ENCODE results near the gene TCF12.

The TCF12 gene

DNA sequence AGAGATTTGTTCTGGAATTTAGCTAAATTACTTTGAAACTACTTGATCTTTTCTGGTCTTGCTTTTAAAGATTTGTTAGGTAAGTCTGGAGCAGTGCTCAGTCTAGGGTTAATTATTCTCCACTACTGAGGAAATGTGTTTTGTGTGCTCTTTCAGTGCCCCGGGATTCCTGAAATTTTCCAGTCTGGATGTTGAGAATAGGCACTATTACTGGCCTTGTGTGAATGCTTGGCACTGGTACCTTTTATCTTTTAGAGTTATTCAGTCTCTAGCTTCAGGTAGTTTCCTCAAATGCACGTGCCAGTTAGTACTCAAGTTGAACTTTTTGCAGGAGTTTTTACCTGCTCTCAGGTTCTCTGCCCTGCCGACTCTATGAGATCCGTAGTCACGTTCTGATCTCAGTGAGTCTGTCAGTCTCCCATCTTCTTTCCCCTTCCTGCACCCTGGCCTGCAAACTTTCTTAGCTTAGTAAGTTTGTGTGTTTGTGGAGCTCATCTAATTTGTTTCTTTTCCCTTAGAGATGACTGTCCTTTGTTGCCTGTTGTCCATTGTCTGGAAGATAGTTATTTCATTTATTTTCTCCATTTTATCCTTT lies 39.5 kb downstream of the TCF12 start:
- Histone ChIP-seq H3K4me1 (ENCODE audit: control insufficient read depth, insufficient read depth, low read length) (peaks cover 8% of the 10 kb centered on the region), H3K27ac (ENCODE audit: insufficient read depth, low read depth, low read length, poor library complexity, severe bottlenecking) (peak overlapping the region; percentile 63), H3K36me3 (ENCODE audit: control insufficient read depth, insufficient read depth, low read length) (no peaks in the 10 kb centered on the region), H3K9me3 (ENCODE audit: control insufficient read depth, low read length) (no peaks in the 10 kb centered on the region), H3K4me3 (ENCODE audit: insufficient read depth, low read depth, low read length) (no peak overlapping the region), H3K27me3 (ENCODE audit: control insufficient read depth, insufficient read depth, low read length, poor library complexity, severe bottlenecking) (no peaks in the 10 kb centered on the region)
- 36 to 43% methylated on average over 5 of the region's 5 CpGs for WGBS, 2 experiments

DNA sequence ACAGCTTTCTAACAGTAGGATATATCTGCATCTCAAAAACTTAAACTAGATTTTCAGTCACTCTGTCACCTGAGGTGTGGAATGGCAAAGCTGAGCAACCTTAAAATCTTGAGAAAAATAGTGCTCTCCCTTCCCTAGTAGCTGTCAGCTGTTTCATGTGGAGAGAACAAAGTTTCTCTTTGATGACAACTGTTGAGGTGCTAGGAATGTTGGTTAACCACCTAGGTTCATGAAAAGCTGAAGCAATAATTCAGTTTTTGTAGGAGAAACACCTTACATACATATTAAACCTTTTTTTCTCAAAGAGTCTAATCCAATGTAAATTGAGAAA lies 40.8 kb downstream of the TCF12 start:
- Histone ChIP-seq H3K36me3 (ENCODE audit: control insufficient read depth, insufficient read depth, low read length) (no peaks in the 10 kb centered on the region), H3K27me3 (ENCODE audit: control insufficient read depth, insufficient read depth, low read length, poor library complexity, severe bottlenecking) (no peaks in the 10 kb centered on the region), H3K4me1 (ENCODE audit: control insufficient read depth, insufficient read depth, low read length) (peaks cover 15% of the 10 kb centered on the region), H3K9me3 (ENCODE audit: control insufficient read depth, low read length) (no peaks in the 10 kb centered on the region), H3K27ac (ENCODE audit: insufficient read depth, low read depth, low read length, poor library complexity, severe bottlenecking) (no peak overlapping the region), H3K4me3 (ENCODE audit: insufficient read depth, low read depth, low read length) (no peak overlapping the region)

GRCh38 chr15:56960116-56960515 lies 41.7 kb downstream of the TCF12 start:
- Histone ChIP-seq H3K4me1 (ENCODE audit: control insufficient read depth, insufficient read depth, low read length) (peaks cover 15% of the 10 kb centered on the region), H3K9me3 (ENCODE audit: control insufficient read depth, low read length) (no peaks in the 10 kb centered on the region), H3K36me3 (ENCODE audit: control insufficient read depth, insufficient read depth, low read length) (no peaks in the 10 kb centered on the region), H3K27me3 (ENCODE audit: control insufficient read depth, insufficient read depth, low read length, poor library complexity, severe bottlenecking) (no peaks in the 10 kb centered on the region), H3K27ac (ENCODE audit: insufficient read depth, low read depth, low read length, poor library complexity, severe bottlenecking) (no peak overlapping the region), H3K4me3 (ENCODE audit: insufficient read depth, low read depth, low read length) (no peak overlapping the region)
- 95 to 98% methylated on average over 2 of the region's 2 CpGs for WGBS, 2 experiments

GRCh38 chr15:56963126-56963525 lies 44.7 kb downstream of the TCF12 start:
- Histone ChIP-seq H3K9me3 (ENCODE audit: control insufficient read depth, low read length) (no peaks in the 10 kb centered on the region), H3K36me3 (ENCODE audit: control insufficient read depth, insufficient read depth, low read length) (no peaks in the 10 kb centered on the region), H3K4me1 (ENCODE audit: control insufficient read depth, insufficient read depth, low read length) (peaks cover 11% of the 10 kb centered on the region), H3K4me3 (ENCODE audit: insufficient read depth, low read depth, low read length) (no peak overlapping the region), H3K27me3 (ENCODE audit: control insufficient read depth, insufficient read depth, low read length, poor library complexity, severe bottlenecking) (no peaks in the 10 kb centered on the region), H3K27ac (ENCODE audit: insufficient read depth, low read depth, low read length, poor library complexity, severe bottlenecking) (no peak overlapping the region)
- 100% methylated on average over 2 of the region's 2 CpGs for WGBS, 2 experiments

- no peak overlapping the region for H3K4me3 ChIP-seq (ENCODE audit: insufficient read depth, low read depth, low read length)
- H3K9me3 ChIP-seq (ENCODE audit: control insufficient read depth, low read length), result no peaks in the 10 kb centered on the region
- H3K27ac ChIP-seq (ENCODE audit: insufficient read depth, low read depth, low read length, poor library complexity, severe bottlenecking), result no peak overlapping the region
- H3K27me3 ChIP-seq (ENCODE audit: control insufficient read depth, insufficient read depth, low read length, poor library complexity, severe bottlenecking), result no peaks in the 10 kb centered on the region
- no peaks in the 10 kb centered on the region for H3K36me3 ChIP-seq (ENCODE audit: control insufficient read depth, insufficient read depth, low read length)
- WGBS, 2 experiments, result 92 to 96% methylated on average over 4 of the region's 4 CpGs
- peaks cover 6% of the 10 kb centered on the region for H3K4me1 ChIP-seq (ENCODE audit: control insufficient read depth, insufficient read depth, low read length)
Observed at GRCh38 chr15:56963710-56964109, 45.3 kb downstream of the TCF12 start.

- no peaks in the 10 kb centered on the region for H3K36me3 ChIP-seq (ENCODE audit: control insufficient read depth, insufficient read depth, low read length)
- H3K4me3 ChIP-seq (ENCODE audit: insufficient read depth, low read depth, low read length), result no peak overlapping the region
- WGBS, 2 experiments, result 89 to 92% methylated on average over 1 of the region's 1 CpG
- H3K27ac ChIP-seq (ENCODE audit: insufficient read depth, low read depth, low read length, poor library complexity, severe bottlenecking), result peak overlapping the region; percentile 26
- H3K9me3 ChIP-seq (ENCODE audit: control insufficient read depth, low read length), result no peaks in the 10 kb centered on the region
- peaks cover 6% of the 10 kb centered on the region for H3K4me1 ChIP-seq (ENCODE audit: control insufficient read depth, insufficient read depth, low read length)
- no peaks in the 10 kb centered on the region for H3K27me3 ChIP-seq (ENCODE audit: control insufficient read depth, insufficient read depth, low read length, poor library complexity, severe bottlenecking)
Observed at GRCh38 chr15:56964182-56964581, 45.7 kb downstream of the TCF12 start.

DNA sequence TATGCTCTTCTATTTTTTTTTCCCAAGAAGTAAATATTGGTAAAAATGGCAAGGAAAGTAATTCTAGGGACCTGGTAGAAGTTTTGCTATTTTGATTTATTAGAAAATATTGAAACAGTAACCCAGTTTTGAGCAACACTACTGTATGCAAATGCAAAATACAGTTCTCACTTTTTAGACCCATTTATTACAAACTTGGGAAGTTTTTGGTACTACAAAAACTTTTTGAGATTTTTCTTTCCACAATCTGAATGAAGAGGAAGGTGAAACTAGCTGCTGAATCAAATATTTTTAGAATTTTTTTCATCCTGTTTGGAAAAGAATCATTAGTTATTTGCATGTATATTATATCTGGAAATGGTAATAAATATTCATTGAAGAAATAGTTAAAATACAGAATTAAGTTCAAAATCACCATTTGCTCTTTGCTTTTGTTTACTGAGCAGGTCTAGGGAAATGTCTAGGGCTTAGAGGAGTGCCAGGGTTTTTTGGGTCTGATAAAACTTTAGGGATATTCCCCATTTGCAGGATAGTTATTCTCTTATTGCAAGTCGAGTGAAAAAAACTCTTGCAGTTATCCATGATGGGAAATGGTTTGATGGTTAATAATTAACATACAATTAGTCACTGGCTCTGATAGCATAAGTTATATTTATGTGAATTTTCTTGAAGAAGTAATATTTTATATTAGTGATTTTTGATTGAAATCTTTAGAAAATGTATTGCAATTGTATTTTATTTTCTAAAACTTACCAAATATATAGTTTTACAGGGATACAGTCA lies 47.0 kb downstream of the TCF12 start:
- Histone ChIP-seq H3K36me3 (ENCODE audit: control insufficient read depth, insufficient read depth, low read length) (no peaks in the 10 kb centered on the region), H3K4me1 (ENCODE audit: control insufficient read depth, insufficient read depth, low read length) (peaks cover 6% of the 10 kb centered on the region), H3K27ac (ENCODE audit: insufficient read depth, low read depth, low read length, poor library complexity, severe bottlenecking) (no peak overlapping the region), H3K27me3 (ENCODE audit: control insufficient read depth, insufficient read depth, low read length, poor library complexity, severe bottlenecking) (no peaks in the 10 kb centered on the region), H3K9me3 (ENCODE audit: control insufficient read depth, low read length) (no peaks in the 10 kb centered on the region), H3K4me3 (ENCODE audit: insufficient read depth, low read depth, low read length) (no peak overlapping the region)
- WGBS, 2 experiments, result 88% methylated on average over 1 of the region's 1 CpG; no CpG with 5 or more reads in 1 of the 2 experiments

- Histone ChIP-seq H3K4me3 (ENCODE audit: insufficient read depth, low read depth, low read length) (no peak overlapping the region), H3K9me3 (ENCODE audit: control insufficient read depth, low read length) (no peaks in the 10 kb centered on the region), H3K4me1 (ENCODE audit: control insufficient read depth, insufficient read depth, low read length) (peaks cover 6% of the 10 kb centered on the region), H3K27me3 (ENCODE audit: control insufficient read depth, insufficient read depth, low read length, poor library complexity, severe bottlenecking) (no peaks in the 10 kb centered on the region), H3K27ac (ENCODE audit: insufficient read depth, low read depth, low read length, poor library complexity, severe bottlenecking) (no peak overlapping the region), H3K36me3 (ENCODE audit: control insufficient read depth, insufficient read depth, low read length) (no peaks in the 10 kb centered on the region)
- 96 to 98% methylated on average over 3 of the region's 3 CpGs for WGBS, 2 experiments
Observed at GRCh38 chr15:56967336-56967735, 48.9 kb downstream of the TCF12 start.

GRCh38 chr15:56968256-56968655 lies 49.8 kb downstream of the TCF12 start:
- Histone ChIP-seq H3K36me3 (ENCODE audit: control insufficient read depth, insufficient read depth, low read length) (no peaks in the 10 kb centered on the region), H3K27me3 (ENCODE audit: control insufficient read depth, insufficient read depth, low read length, poor library complexity, severe bottlenecking) (no peaks in the 10 kb centered on the region), H3K9me3 (ENCODE audit: control insufficient read depth, low read length) (no peaks in the 10 kb centered on the region), H3K4me3 (ENCODE audit: insufficient read depth, low read depth, low read length) (no peak overlapping the region), H3K4me1 (ENCODE audit: control insufficient read depth, insufficient read depth, low read length) (peaks cover 6% of the 10 kb centered on the region), H3K27ac (ENCODE audit: insufficient read depth, low read depth, low read length, poor library complexity, severe bottlenecking) (no peak overlapping the region)

DNA sequence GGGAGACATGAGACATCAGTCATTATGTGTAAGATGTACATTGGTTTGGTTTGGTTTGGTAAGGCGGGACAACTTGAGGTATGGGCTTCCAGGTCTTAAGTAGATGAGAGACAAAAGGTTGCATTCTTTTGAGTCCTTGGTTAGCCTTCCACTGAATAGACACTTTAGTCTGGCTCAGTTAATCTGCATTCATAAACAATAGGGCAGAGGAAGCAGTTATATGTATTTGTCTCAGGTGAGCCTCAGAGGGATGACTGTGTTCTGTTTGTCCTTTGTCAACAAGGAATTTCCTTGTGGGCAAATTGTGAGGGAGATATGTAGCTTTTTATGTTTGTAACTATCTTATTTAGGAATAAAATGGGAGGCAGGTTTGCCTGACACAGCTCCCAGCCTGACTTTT lies 50.4 kb downstream of the TCF12 start:
- Histone ChIP-seq H3K4me3 (ENCODE audit: insufficient read depth, low read depth, low read length) (no peak overlapping the region), H3K27ac (ENCODE audit: insufficient read depth, low read depth, low read length, poor library complexity, severe bottlenecking) (no peak overlapping the region), H3K4me1 (ENCODE audit: control insufficient read depth, insufficient read depth, low read length) (peaks cover 4% of the 10 kb centered on the region), H3K9me3 (ENCODE audit: control insufficient read depth, low read length) (no peaks in the 10 kb centered on the region), H3K36me3 (ENCODE audit: control insufficient read depth, insufficient read depth, low read length) (no peaks in the 10 kb centered on the region), H3K27me3 (ENCODE audit: control insufficient read depth, insufficient read depth, low read length, poor library complexity, severe bottlenecking) (no peaks in the 10 kb centered on the region)
- WGBS, 2 experiments, result 94 to 98% methylated on average over 1 of the region's 1 CpG
